HTR-8/SVneo (cell line): ENCODE results near the gene WDR33.

Source experiments
- DNase-seq: peaks from one replicate; pipeline ENCODE4 v3.0.0; 2011; ENCODE audit warnings: low spot score, mixed read lengths; ENCODE audit not compliant: insufficient read length
- FAIRE-seq: peaks from 2 replicates; lab custom pipeline; 2011; peaks lifted over from hg19 to GRCh38; lab: Jason Lieb, UNC

Gene WDR33

GRCh38 chr2:127661072-127661649 is 149.8 kb downstream of the WDR33 start:
- FAIRE-seq (no peak), DNase-seq (no peak)

GRCh38 chr2:127660291-127660578 is 150.7 kb downstream of the WDR33 start:
- FAIRE-seq (no peak), DNase-seq (no peak)

- FAIRE-seq = no peak
- DNase-seq = no peak
Measured at GRCh38 chr2:127659408-127660290, 151.3 kb downstream of the WDR33 start.

- FAIRE-seq = no peak
- no peak for DNase-seq
Measured at GRCh38 chr2:127658641-127659407, 152.1 kb downstream of the WDR33 start.

DNA sequence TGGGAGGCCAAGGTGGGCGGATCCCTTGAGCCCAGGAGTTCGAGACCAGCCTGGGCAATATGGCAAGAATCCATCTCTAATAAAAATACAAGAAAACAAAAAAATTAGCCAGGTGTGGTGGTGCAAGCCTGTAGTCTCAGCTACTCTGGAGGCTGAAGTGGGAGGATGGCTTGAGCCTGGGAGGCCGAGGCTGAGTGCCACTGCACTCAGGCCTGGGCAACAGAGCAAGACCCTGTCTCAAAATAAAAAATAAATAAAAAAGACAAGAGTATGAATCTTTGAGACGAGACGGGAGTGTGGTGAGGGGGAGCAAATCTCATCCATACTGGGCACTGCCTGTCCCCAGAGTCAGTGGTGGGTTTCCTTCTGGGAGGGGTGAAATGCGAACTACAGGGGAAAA is 152.8 kb downstream of the WDR33 start:
- no peak for FAIRE-seq

DNA sequence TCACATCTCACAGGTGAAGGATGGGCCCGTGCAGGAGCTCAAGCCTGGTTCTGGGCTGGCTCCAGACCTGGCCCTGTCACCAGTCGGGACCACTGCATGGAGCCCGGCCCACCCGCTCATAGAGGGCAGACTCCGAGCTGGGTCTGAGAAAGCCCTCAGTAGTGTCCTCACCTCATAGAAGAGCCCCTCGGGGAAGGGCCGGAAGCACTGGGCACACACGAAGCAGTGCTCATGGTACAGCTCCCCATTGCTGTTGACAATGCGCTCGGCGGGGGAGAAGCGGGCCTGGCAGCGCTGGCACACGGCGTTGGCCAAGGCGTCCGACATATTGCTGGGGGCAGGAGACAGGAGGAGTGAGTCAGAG is 153.8 kb downstream of the WDR33 start:
- no peak for FAIRE-seq
- no peak for DNase-seq

More for the DNA sequence above, 152.8 kb downstream of the WDR33 start:
- no peak for DNase-seq

DNA sequence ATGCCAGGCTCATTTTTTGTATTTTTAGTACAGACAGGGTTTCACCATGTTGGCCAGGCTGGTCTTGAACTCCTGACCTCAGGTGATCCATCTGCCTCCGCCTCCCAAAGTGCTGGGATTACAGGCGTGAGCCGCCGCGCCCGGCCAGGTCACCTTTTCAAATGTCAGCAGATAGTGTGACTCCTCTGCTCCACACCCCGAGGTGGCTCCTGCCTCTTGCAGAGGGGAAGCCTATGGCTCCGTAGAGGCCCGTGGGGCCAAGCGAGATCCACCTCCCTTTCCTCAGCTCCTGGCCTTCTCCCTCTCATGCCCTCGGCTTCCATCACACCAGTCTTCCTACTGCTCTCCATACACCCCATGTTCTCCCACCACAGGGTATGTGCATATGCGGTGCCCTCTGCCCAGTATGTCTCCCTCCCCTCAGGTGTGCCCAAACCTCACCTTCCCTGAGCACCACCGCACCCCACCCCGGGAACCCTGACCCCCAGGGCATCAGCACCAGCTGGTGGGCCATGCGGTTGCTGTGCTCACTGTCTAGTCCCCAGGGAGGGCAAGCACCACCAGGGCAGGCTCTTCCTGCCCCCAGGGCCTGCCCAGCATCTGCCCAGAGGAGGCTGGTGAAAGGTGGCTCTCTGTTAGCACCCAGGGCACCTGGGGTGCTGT is 154.3 kb downstream of the WDR33 start:
- no peak for DNase-seq
- FAIRE-seq = no peak

GRCh38 chr2:127655209-127656073 is 155.5 kb downstream of the WDR33 start:
- DNase-seq (no peak), FAIRE-seq (no peak)

DNA sequence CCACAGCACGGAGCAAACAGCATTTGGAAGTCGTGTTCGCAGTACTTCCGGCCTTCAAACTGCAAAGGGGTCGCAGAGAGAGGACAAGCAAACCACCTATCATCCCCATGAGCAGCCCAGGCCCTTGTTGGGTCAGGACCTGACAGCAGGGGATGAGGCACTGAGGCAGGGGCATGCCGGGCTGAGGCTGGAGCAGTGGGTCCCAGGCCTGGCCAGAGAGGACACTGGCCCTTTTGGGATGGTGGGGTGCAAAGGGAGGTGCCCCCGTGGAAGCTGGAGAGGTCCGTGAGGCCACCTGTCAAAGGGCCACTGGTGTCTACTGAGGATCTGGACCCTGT is 156.2 kb downstream of the WDR33 start:
- DNase-seq (no peak), FAIRE-seq (no peak)

DNA sequence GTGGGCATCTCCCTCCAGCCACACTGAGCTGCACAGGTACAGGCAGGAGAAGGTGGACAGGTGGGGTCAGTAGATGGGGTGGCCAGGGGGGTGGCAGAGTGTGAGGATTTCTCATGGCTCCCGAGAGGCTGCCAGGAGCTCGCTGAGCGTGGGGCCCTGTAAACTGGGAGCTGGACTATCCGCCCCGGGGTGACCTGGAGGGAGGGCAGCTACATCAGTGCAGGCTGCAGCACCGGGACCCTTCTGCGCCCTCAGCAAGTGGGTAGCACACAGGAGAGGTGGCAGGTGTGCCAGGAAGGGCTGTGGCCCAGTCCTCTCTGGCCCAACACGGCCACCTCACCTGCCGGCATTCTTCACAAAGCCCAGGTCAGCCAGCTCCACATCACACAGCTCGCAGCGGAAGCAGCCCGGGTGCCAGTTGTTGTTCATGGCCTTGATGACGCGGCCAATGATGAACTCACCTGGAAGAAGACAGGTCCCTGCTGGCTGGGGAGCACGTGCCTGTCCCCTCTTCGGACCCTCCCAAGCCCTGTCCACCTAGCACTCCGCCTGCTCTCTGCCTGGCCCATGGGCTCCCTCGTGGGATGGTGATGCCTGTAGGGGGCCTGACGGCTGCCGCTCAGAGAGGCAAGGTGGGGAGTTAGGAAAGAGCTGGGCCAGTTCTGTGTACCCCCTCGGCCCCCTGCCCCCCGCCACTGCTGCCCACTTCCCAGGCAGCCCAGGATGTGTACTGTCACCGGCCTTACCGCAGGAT is 156.7 kb downstream of the WDR33 start:
- FAIRE-seq (no peak), DNase-seq (no peak)

- FAIRE-seq (no peak), DNase-seq (no peak)
Measured at GRCh38 chr2:127653421-127654083, 157.4 kb downstream of the WDR33 start.

GRCh38 chr2:127652786-127653357 is 158.1 kb downstream of the WDR33 start:
- FAIRE-seq (no peak), DNase-seq (no peak)

DNA sequence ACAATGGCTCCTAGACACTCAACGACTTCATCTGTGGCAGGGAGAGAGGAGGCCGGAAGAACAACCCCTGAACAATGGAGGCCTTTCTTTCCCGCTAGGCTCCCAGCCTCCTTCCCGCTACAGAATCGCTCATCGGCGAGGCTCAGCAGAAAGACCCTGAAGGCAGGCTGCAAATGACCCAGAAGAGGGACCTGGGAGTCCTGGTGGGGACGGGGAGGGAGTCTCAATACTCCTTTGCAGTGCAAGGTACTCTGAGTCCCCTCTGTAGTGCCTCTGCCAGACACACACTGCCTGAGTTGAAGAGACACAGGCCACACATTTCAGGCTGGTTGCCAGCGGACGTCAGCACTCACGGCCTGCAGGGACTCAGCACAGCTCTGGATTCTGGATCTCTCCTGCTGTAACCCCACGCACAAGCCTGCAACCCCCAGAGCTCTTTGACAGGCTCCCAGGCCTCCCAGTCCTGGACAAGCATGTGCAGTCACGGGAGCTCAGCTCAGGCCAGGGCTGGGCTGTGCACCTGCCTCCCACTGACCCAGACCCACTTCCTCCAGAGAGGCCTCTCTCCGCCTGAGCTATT is 158.9 kb downstream of the WDR33 start:
- FAIRE-seq = no peak
- no peak for DNase-seq

- DNase-seq (no peak), FAIRE-seq (no peak)
Measured at GRCh38 chr2:127651381-127651809, 159.6 kb downstream of the WDR33 start.
